GM23338 (cell line): Measurements from ENCODE around the gene GPHA2. TPM values are rescaled to one million over a fixed set of nuclear protein-coding genes. Genes with fewer than 3 reads are reported as not detected.

Source experiments
- ATAC-seq: fragments of 200-7000 bp; cut with Tn5 transposase; 3 replicates; pipeline ENCODE4 v1.9.1; 2020
- DNase-seq: peaks from one replicate; pipeline ENCODE4 v3.0.0-alpha.2; 2015; ENCODE audit warnings: low spot score
- H2AFZ ChIP-seq: fragments of 200-600 bp; sonication (generic); 2 replicates; pipeline ENCODE4 v1.8.0; 2016; ENCODE audit warnings: antibody characterized with exemption, mild to moderate bottlenecking, moderate library complexity
- H3F3A ChIP-seq: fragments of 200-600 bp; sonication (generic); replicated peaks from 2 replicates; pipeline ENCODE4 v1.8.0; 2017; ENCODE audit warnings: antibody characterized with exemption, mixed run types, low read depth
- H3K27ac ChIP-seq: fragments of 200-600 bp; sonication (generic); 2 replicates; pipeline ENCODE4 v1.6.1; 2016; ENCODE audit warnings: low read depth
- H3K27me3 ChIP-seq: fragments of 200-600 bp; sonication (generic); 2 replicates; pipeline ENCODE4 v1.8.0; 2016; ENCODE audit warnings: mild to moderate bottlenecking, mixed run types, moderate library complexity; ENCODE audit not compliant: insufficient read depth
- H3K36me3 ChIP-seq: fragments of 200-600 bp; sonication (generic); 2 replicates; pipeline ENCODE4 v1.8.0; 2016; ENCODE audit warnings: mild to moderate bottlenecking; ENCODE audit not compliant: insufficient read depth
- H3K4me1 ChIP-seq: fragments of 200-600 bp; sonication (generic); 2 replicates; pipeline ENCODE4 v1.8.0; 2016; ENCODE audit warnings: mild to moderate bottlenecking, moderate library complexity; ENCODE audit not compliant: insufficient read depth
- H3K4me2 ChIP-seq: fragments of 200-600 bp; sonication (generic); 2 replicates; pipeline ENCODE4 v1.7.1; 2017; ENCODE audit warnings: mixed run types
- H3K4me3 ChIP-seq: fragments of 200-600 bp; sonication (generic); 2 replicates; pipeline ENCODE4 v1.6.1; 2016; ENCODE audit warnings: mixed run types
- H3K79me2 ChIP-seq: fragments of 200-600 bp; sonication (generic); replicated peaks from 2 replicates; pipeline ENCODE4 v1.8.0; 2017; ENCODE audit warnings: mild to moderate bottlenecking; ENCODE audit not compliant: insufficient read depth
- H3K9me2 ChIP-seq: fragments of 200-600 bp; sonication (generic); 2 replicates; pipeline ENCODE4 v1.8.0; 2017; ENCODE audit not compliant: insufficient read depth
- H4K20me1 ChIP-seq: fragments of 200-600 bp; sonication (generic); replicated peaks from 2 replicates; pipeline ENCODE4 v1.8.0; 2017; ENCODE audit warnings: mild to moderate bottlenecking; ENCODE audit not compliant: insufficient read depth
- H3K27ac Mint-ChIP-seq: 2 replicates; pipeline ENCODE4 v1.8.0; 2020; ENCODE audit warnings: inconsistent platforms, mild to moderate bottlenecking, moderate library complexity, mixed read lengths
- H3K27me3 Mint-ChIP-seq: 3 replicates; pipeline ENCODE4 v1.8.0; 2022; ENCODE audit warnings: low read depth, mild to moderate bottlenecking, moderate library complexity, mixed read lengths, inconsistent platforms; ENCODE audit not compliant: insufficient read depth, poor library complexity
- H3K36me3 Mint-ChIP-seq: 3 replicates; pipeline ENCODE4 v1.8.0; 2021; ENCODE audit warnings: low read depth, mild to moderate bottlenecking, inconsistent platforms, moderate library complexity, mixed read lengths
- H3K4me1 Mint-ChIP-seq: 3 replicates; pipeline ENCODE4 v1.8.0; 2020; ENCODE audit warnings: mild to moderate bottlenecking, inconsistent platforms, mixed read lengths
- H3K4me3 Mint-ChIP-seq: 3 replicates; pipeline ENCODE4 v1.8.0; 2021; ENCODE audit warnings: moderate library complexity, mild to moderate bottlenecking, inconsistent platforms, mixed read lengths
- H3K9me3 Mint-ChIP-seq: 3 replicates; pipeline ENCODE4 v1.8.0; 2020; ENCODE audit warnings: moderate library complexity, mild to moderate bottlenecking, inconsistent platforms, mixed read lengths
- CREB1 ChIP-seq: fragments of 250-450 bp; sonication (Bioruptor Pico); IDR thresholded peaks from 2 replicates; pipeline ENCODE4 v1.5.0; 2020; ENCODE audit warnings: low read depth, mild to moderate bottlenecking, moderate library complexity
- CTCF ChIP-seq, 2 experiments: fragments of 200-600 bp in 1 of 2; sonication (generic) in 1 of 2; conservative IDR thresholded peaks; 2 replicates each; pipeline versions ENCODE4 v1.5.1 to v1.6.1; 2016 to 2017; ENCODE audit warnings: antibody characterized with exemption in 2 of 2, low read depth in 2 of 2, mild to moderate bottlenecking in 2 of 2, moderate library complexity in 1 of 2
- EZH2 ChIP-seq: fragments of 200-600 bp; sonication (generic); IDR thresholded peaks from one replicate; pipeline ENCODE4 v1.8.0; 2017; ENCODE audit warnings: antibody characterized with exemption, mild to moderate bottlenecking, low read depth; ENCODE audit not compliant: unreplicated experiment
- EZH2phosphoT487 ChIP-seq: fragments of 200-600 bp; sonication (generic); IDR thresholded peaks from one replicate; pipeline ENCODE4 v1.8.1; 2018; ENCODE audit warnings: antibody characterized with exemption; ENCODE audit not compliant: unreplicated experiment
- JUNB ChIP-seq: IDR thresholded peaks from one replicate; pipeline ENCODE4 v1.6.1; 2016; ENCODE audit warnings: antibody characterized with exemption; ENCODE audit not compliant: unreplicated experiment
- NANOG ChIP-seq: IDR thresholded peaks from 2 replicates; pipeline ENCODE4 v1.6.1; 2016; ENCODE audit warnings: antibody characterized with exemption, borderline replicate concordance
- POLR2AphosphoS5 ChIP-seq: IDR thresholded peaks from 2 replicates; pipeline ENCODE4 v1.6.1; 2016; ENCODE audit warnings: antibody characterized with exemption, low read depth
- STAT1 ChIP-seq: IDR thresholded peaks from one replicate; pipeline ENCODE4 v1.6.1; 2016; ENCODE audit warnings: antibody characterized with exemption; ENCODE audit not compliant: unreplicated experiment
- ZNF114 ChIP-seq: fragments of 250-450 bp; sonication (Bioruptor Pico); IDR thresholded peaks from 2 replicates; pipeline ENCODE4 v1.5.0; 2020; ENCODE audit warnings: mild to moderate bottlenecking, moderate library complexity
- ZNF331 ChIP-seq: fragments of 250-450 bp; sonication (Bioruptor Pico); IDR thresholded peaks from 2 replicates; pipeline ENCODE4 v1.5.0; 2020; ENCODE audit warnings: low read depth, mild to moderate bottlenecking, moderate library complexity
- polyA plus RNA-seq: library from polyadenylated mRNA; unstranded; fragments of >200 nt; fragmentation: Nextera tagmentation; extraction: Ambion mirVana; gene quantifications from 2 replicates; pipeline ENCODE4 v1.2.1, GENCODE V29; 2016
- total RNA-seq: library from RNA; depleted of rRNA; stranded (reverse); fragments of >200 nt; shearing (Covaris generic); gene quantifications from 2 replicates; pipeline ENCODE4 v1.2.3, GENCODE V29; 2014
- TF ChIP-seq, protein P1 (sequence below): IDR thresholded peaks from 2 replicates; pipeline ENCODE4 v1.6.1; 2016; ENCODE audit warnings: antibody characterized with exemption
- TF ChIP-seq, protein P2 (sequence below): fragments of 250-450 bp; sonication (Bioruptor Pico); IDR thresholded peaks from 2 replicates; pipeline ENCODE4 v1.5.0; 2020; ENCODE audit warnings: mild to moderate bottlenecking, moderate library complexity

The GPHA2 gene
- total and polyA plus RNA-seq, 2 experiments from 2014 or later: 0.83 to 1.8 TPM

GRCh38 chr11:64898541-64898940 is 37.2 kb downstream of the GPHA2 start:
- Histone ChIP-seq H3K4me3 (no peak overlapping the region), H3K27me3 (no peaks in the 10 kb centered on the region), H3K4me2 (no peak overlapping the region), H3K79me2 (no peaks in the 10 kb centered on the region), H3K9me2 (no peaks in the 10 kb centered on the region), H2AFZ (no peak overlapping the region), H4K20me1 (no peaks in the 10 kb centered on the region), H3K27ac (no peak overlapping the region), H3K36me3 (no peaks in the 10 kb centered on the region), H3K4me1 (no peaks in the 10 kb centered on the region), H3F3A (no peaks in the 10 kb centered on the region)
- TF ChIP-seq POLR2AphosphoS5: no peak
- TF ChIP-seq, protein P1, sequence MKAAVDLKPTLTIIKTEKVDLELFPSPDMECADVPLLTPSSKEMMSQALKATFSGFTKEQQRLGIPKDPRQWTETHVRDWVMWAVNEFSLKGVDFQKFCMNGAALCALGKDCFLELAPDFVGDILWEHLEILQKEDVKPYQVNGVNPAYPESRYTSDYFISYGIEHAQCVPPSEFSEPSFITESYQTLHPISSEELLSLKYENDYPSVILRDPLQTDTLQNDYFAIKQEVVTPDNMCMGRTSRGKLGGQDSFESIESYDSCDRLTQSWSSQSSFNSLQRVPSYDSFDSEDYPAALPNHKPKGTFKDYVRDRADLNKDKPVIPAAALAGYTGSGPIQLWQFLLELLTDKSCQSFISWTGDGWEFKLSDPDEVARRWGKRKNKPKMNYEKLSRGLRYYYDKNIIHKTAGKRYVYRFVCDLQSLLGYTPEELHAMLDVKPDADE: no peak
- TF ChIP-seq JUNB: no peak
- TF ChIP-seq EZH2phosphoT487: no peak
- no peak for DNase-seq
- Mint-ChIP-seq H3K27ac (no peak overlapping the region), H3K27me3 (peaks cover 18% of the 10 kb centered on the region), H3K9me3 (no peaks in the 10 kb centered on the region), H3K4me1 (peaks cover 5% of the 10 kb centered on the region; the same call in 2 of the 3 replicates), H3K4me3 (no peak overlapping the region), H3K36me3 (no peaks in the 10 kb centered on the region)
- ATAC-seq: no peak

- no peak overlapping the region for H3K27ac ChIP-seq
- no peak overlapping the region for H3K4me2 ChIP-seq
- no peaks in the 10 kb centered on the region for H3K27me3 ChIP-seq
- H3K4me1 Mint-ChIP-seq: peaks cover 5% of the 10 kb centered on the region; the same call in 2 of the 3 replicates
- H3K4me1 ChIP-seq: no peaks in the 10 kb centered on the region
- no peaks in the 10 kb centered on the region for H3K36me3 Mint-ChIP-seq
- DNase-seq (no peak), ATAC-seq (no peak)
- H3K4me3 ChIP-seq: no peak overlapping the region
- no peak overlapping the region for H3K4me3 Mint-ChIP-seq
- H3K9me2 ChIP-seq: no peaks in the 10 kb centered on the region
- no peaks in the 10 kb centered on the region for H3K36me3 ChIP-seq
- no peak overlapping the region for H3K27ac Mint-ChIP-seq
- H2AFZ ChIP-seq: no peak overlapping the region
- H3K9me3 Mint-ChIP-seq: no peaks in the 10 kb centered on the region
- peaks cover 18% of the 10 kb centered on the region for H3K27me3 Mint-ChIP-seq
- no peaks in the 10 kb centered on the region for H3F3A ChIP-seq
- no peaks in the 10 kb centered on the region for H3K79me2 ChIP-seq
- no peaks in the 10 kb centered on the region for H4K20me1 ChIP-seq
- TF ChIP-seq POLR2AphosphoS5 (no peak), EZH2 (no peak), ZNF331 (CRISPR knock-in tag) (no peak), JUNB (no peak), CTCF (conservative IDR thresholded peaks at IDR 0.05; ENCODE audit: low read depth in 2 of 2) (no peak), ZNF114 (CRISPR knock-in tag) (no peak), NANOG (no peak), STAT1 (no peak), CREB1 (CRISPR knock-in tag) (no peak), EZH2phosphoT487 (no peak)
- TF ChIP-seq, protein P2, sequence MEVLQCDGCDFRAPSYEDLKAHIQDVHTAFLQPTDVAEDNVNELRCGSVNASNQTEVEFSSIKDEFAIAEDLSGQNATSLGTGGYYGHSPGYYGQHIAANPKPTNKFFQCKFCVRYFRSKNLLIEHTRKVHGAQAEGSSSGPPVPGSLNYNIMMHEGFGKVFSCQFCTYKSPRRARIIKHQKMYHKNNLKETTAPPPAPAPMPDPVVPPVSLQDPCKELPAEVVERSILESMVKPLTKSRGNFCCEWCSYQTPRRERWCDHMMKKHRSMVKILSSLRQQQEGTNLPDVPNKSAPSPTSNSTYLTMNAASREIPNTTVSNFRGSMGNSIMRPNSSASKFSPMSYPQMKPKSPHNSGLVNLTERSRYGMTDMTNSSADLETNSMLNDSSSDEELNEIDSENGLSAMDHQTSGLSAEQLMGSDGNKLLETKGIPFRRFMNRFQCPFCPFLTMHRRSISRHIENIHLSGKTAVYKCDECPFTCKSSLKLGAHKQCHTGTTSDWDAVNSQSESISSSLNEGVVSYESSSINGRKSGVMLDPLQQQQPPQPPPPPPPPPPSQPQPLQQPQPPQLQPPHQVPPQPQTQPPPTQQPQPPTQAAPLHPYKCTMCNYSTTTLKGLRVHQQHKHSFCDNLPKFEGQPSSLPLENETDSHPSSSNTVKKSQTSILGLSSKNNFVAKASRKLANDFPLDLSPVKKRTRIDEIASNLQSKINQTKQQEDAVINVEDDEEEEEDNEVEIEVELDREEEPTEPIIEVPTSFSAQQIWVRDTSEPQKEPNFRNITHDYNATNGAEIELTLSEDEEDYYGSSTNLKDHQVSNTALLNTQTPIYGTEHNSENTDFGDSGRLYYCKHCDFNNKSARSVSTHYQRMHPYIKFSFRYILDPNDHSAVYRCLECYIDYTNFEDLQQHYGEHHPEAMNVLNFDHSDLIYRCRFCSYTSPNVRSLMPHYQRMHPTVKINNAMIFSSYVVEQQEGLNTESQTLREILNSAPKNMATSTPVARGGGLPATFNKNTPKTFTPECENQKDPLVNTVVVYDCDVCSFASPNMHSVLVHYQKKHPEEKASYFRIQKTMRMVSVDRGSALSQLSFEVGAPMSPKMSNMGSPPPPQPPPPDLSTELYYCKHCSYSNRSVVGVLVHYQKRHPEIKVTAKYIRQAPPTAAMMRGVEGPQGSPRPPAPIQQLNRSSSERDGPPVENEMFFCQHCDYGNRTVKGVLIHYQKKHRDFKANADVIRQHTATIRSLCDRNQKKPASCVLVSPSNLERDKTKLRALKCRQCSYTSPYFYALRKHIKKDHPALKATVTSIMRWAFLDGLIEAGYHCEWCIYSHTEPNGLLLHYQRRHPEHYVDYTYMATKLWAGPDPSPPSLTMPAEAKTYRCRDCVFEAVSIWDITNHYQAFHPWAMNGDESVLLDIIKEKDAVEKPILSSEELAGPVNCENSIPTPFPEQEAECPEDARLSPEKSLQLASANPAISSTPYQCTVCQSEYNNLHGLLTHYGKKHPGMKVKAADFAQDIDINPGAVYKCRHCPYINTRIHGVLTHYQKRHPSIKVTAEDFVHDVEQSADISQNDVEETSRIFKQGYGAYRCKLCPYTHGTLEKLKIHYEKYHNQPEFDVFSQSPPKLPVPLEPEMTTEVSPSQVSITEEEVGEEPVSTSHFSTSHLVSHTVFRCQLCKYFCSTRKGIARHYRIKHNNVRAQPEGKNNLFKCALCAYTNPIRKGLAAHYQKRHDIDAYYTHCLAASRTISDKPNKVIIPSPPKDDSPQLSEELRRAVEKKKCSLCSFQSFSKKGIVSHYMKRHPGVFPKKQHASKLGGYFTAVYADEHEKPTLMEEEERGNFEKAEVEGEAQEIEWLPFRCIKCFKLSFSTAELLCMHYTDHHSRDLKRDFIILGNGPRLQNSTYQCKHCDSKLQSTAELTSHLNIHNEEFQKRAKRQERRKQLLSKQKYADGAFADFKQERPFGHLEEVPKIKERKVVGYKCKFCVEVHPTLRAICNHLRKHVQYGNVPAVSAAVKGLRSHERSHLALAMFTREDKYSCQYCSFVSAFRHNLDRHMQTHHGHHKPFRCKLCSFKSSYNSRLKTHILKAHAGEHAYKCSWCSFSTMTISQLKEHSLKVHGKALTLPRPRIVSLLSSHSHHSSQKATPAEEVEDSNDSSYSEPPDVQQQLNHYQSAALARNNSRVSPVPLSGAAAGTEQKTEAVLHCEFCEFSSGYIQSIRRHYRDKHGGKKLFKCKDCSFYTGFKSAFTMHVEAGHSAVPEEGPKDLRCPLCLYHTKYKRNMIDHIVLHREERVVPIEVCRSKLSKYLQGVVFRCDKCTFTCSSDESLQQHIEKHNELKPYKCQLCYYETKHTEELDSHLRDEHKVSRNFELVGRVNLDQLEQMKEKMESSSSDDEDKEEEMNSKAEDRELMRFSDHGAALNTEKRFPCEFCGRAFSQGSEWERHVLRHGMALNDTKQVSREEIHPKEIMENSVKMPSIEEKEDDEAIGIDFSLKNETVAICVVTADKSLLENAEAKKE: no peak
- TF ChIP-seq, protein P1: no peak
Measured at GRCh38 chr11:64898076-64898445, 37.6 kb downstream of the GPHA2 start.
